SKM-1 (cell line): ENCODE measurements around the gene SLC7A9.

Experiments
- DNase-seq: peaks from one replicate; lab custom pipeline; 2025; ENCODE audit not compliant: unreplicated experiment; lab: John Stamatoyannopoulos, UW

Gene SLC7A9

DNA sequence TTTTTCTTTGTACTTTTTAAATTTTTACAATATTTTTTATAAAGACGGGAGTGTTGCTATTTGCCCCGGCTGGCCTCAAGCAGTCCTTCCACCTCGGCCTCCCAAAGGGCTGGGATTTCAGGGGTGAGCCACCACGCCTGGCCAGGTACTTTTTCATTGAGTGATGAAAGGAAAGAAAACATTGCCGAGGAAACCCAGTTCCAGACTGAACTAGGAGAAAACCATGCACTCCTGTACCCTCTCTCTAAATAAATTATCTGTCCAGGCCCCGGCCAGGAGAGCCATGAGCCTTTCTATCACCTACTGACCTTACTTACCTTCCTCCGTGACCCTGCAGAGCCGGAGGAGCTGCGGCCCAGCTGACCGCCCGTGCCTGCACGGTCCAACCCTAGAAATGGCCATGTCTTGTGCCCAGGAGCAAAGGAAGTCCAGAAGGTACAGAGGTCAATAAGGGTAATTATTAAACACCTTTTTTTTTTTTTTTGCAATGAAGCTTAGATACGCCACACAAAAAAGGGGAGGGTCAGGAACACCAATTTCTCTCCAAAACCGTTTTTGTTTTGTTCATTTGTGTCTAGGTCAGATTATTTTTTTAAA is at the start of gene SLC7A9:
TSS of gene SLC7A9 (minus strand) at position 399 of the 597 bp plus-strand sequence. CDS start 1,233 bp downstream, outside the sequence.
- DNase-seq, result no peak

DNA sequence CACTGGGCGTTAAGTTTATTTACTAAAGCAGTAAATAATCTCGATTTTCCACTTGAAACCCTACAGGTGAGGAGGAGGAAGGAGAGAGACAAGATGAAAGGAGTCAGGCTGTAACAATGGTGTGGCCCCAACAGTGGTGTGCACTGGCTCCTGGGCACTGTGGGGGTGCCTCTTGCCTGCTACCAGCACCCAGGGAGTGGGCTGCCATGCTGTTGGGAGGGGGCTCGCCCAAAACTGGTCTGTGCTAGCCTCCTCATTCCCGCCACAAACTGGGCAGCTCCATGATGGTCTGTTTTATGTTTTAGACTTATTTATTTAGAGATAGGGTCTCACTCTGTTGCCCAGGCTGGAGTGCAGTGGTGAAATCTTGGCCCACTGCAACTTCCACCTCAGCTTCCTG is 49.8 kb upstream of the SLC7A9 start:
- DNase-seq, result no peak

DNA sequence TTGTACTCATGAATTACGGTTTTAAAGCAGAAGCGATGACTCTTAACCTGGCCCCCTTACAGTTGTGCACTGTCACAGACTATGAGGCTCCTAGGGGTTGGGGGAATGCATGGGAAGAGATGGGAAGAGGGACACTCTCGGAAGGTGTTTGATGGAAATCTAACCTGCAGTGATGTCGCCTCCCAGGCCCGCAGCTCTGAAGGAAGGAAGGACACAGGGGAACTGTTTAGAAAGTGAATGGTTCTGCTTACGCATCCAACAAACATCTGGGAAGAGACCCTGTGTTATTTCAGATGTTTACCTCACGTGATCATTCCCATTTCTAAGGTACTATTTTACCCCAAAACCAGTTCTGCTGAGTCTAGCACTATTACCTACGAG is 48.0 kb upstream of the SLC7A9 start:
- no peak for DNase-seq

DNA sequence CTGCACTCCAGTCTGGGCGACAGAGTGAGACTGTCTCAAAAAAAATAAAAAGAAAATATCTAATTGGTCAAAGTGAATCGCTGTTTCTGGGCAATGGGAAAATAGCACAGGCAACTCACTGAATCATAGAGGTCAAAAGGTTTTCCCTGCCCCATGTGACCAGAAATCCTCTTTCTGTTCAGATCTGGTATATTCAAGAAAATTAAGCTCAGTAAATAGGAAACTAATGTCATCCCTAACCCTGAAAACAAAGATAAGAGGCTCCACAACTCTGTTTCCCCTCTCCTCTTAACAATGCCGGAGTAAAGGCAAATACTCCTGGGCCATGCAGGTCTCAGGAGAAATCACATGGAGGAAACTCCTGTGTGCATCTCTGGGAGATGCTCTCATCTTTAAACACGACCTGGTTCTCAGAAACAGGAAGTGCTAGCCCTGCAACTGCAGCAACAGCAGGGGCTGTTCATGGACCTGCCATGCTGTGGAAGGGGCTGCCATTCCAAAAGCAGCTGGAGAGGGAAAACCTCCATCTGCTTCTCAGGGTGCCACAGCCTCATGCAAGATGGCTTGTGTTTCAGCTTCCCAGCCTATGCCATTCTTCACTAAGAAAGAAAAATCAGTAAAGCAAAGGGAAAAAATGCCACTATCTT is 47.5 kb upstream of the SLC7A9 start:
- DNase-seq, result no peak

DNA sequence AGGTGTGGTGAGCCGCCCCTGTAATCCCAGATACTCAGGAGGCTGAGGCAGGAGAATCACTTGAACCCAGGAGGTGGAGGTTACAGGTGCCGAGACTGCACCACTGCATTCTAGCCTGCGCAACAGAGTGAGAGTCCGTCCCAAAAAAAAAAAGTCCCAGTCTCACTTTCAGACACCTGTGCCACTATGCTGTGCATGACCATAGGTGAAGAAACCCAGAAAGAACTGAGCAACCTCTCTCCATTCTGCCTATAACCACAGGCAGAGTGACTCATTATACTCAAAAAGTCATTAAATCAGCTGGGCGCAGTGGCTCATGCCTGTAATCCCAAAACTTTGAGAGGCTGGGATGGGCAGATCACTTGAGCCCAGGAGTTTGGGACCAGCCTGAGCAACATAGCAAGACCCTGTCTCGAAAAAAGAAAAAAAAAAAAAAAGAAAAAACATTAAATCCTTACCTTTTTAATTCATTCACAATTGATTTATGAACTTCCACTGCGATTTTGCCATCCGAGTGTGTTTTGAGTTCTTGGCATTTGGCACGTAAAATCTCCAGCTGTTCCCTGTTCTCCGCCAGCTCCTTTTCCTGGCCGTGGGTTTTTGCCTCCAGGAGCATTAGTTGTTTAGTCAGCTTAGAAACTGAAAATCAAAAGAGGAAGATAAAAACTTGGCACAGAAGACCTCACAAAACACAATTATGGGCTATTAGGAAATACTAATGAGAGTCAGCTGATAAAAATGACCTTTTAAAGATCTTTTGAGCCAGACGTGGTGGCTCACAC is 45.5 kb upstream of the SLC7A9 start:
- DNase-seq, result no peak

DNA sequence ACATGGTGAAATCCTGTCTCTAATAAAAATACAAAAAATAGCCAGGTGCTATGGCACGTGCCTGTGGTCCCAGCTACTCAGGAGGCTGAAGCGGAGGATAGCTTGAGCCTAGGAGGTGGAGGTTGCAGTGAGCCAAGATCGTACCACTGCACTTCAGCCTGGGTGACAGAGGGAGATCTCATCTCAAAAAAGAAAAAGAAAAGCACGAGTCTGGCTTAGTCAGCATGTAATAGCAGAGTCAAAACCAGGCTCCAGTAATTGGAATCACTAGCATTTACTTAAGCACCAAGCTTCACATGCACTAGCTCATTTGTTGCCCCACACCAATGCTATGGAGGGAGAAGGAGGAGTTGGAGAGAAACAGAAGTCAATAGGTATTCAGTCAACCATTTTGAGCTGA is 41.9 kb upstream of the SLC7A9 start:
- DNase-seq, result no peak

DNA sequence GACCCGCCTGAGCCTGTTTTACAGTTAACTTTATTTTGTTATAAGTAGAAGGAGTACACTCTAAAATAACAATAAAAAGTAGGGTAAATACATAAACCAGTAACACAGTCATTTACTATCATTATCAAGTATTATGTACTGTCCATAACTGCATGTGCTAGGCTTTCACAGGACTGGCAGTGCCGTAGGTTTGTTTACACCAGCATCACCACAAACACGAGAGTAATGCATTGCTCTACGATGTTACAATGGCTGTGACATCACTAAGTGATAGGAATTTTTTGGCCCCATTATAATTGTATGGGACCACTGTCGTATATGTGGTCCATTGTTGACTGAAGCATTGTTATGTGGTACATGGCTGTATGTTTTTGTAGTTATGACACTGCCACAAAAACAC is 41.3 kb upstream of the SLC7A9 start:
- no peak for DNase-seq

DNA sequence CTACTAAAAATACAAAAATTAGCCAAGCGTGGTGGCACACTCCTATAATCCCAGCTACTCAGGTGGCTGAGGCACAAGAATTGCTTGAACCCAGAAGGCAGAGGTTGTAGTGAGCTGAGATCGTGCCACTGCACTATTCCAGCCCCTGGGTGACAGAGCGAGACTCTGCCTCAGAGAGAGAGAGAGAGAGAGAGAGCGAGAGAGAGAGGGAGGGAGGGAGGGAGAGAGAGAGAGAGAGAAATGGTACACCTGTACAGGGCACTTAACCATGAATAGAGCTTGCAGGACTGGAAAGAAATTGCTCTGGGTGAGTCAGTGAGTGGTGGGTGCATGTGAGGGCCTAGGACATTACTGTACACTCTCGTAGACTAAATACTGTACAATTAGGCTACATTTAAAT is 40.5 kb upstream of the SLC7A9 start:
- DNase-seq, result no peak

DNA sequence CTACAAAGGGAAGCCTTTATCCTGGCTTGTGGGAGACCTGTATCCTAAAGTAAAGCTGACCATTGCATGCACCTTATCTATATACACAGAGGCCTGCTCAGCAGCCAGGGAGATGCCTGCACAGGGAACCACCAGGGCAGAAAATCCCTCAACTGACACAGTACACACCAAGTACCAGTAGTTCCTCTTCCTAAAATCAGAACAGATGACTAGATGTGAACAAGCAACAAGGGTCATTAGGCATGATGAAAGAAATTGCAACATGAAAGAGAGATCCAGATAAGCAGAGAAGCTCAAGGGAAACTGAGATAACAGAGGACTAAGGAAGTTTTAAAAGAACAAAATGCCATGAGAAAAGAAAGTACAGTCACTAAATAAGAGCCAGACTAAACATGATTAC is 39.7 kb upstream of the SLC7A9 start:
- no peak for DNase-seq

DNA sequence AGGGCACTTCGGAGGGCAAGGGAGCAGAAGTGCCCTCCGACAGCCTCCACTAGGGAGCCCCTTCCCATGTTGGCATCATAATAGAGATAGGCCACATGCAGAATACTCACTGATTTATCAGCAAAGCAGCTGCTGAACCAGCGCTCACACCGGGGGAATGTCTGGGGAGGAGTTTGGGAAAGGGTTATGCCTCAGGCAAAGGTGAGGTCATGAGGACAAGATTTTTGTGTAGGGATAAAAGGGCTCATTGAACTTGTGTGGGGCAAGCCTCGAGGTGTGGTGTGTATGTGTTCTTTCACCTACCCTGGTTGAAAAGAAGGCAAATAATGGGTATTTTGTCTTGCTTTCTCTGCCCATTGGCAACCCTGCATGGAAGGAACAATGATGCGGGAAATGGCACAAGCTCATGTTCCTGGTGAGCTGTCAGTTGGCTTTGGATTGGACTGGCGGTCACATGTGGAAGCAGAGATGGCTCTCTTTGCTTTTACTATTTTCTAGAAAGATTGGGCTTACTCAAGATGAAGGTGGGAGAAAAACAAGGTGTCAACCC is 39.1 kb upstream of the SLC7A9 start:
- DNase-seq, result no peak

DNA sequence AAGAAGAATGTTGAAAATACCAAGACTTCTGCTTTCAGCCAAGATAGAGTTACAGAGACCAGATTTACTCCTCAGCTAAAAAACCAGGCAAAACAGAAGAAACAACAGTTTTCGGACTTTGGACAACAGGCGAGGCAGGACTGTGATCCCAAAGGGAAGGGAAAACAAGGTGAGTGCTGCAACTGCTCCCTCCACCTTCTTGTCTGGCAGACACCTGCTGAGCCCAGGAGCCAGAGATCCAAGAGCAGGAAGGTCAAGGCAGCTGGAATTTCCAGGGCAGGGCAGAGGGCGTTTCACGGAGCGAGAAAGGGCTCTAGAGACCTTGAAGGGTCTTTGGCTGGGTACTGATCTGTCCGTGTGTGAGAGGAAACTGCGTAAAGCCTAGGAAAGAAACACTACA is 32.9 kb upstream of the SLC7A9 start:
- no peak for DNase-seq

DNA sequence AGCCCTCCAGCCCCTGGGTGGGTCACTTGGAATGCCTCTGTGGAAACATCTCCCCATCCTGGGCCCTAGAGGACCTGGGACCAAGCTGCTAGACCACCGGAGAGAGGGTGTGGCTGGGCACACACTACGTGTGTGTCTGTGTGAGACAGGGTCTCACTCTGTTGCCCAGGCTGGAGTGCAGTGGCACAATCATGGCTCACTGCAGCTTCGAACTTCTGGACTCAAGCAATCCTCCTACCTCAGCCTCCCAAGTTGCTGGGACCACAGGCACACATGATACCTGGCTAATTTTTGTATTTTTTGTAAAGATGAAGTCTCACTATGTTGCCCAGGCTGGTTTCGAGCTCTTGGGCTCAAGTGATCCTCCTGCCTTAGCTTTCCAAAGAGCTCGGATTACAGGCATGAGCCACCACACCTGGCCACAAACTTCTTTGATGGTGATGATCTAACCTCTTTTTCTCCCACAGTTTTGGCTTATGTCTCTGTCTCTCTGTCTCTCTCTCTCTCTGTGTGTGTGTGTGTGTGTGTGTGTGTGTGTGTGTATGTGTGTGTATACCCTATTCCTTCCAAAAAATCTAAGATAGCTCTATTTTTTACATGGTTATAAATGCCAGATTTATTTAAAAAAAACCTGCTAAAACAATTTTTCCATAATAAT is 32.1 kb upstream of the SLC7A9 start:
- DNase-seq, result no peak

DNA sequence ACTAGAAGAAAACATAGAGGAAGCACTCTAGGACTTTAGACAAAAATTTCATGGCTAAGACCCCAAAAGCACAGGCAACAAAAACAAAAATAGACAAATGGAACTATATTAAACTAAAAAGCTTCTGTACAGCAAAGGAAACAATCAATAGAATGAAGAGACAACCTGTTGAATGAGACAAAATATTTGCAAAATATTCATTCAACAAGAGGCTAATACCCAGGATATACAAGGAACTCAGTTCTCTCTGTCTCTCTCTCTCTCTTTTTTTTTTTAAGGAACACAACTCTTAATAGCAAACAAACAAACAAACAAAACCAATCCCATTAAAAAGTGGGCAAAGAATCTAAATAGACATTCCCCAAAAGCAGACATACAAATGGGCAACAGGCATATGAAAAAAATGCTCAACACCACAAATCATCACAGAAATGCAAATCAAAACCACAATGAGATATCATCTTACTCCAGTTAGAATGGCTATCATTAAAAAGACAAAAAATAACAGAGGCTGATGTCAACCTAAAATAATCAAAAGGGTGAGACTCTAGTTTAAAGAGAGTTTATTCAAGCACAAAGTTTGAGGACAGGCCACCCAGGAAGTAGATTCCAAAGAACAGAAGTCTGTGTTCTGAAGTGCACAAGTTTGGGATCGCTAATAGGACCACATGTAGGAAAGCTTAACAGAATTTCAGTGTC is 27.1 kb upstream of the SLC7A9 start:
- no peak for DNase-seq

DNA sequence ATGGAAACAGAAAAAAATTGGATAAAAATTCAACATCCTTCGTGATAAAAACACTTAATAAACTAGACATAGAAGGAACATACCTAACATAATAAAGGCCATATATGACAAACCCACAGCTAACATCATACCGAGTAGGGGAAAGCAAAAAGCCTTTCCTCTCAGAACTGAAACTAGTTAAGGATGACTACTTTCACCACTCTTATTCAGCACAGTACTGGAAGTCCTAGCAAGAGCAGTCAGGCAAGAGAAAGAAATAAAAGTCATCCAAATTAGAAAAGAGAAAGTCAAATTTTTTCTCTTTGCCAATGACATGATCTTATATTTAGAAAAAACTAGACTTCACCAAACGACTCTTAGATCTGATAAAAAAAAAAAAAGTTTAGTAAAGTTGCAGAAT is 25.8 kb upstream of the SLC7A9 start:
- no peak for DNase-seq

DNA sequence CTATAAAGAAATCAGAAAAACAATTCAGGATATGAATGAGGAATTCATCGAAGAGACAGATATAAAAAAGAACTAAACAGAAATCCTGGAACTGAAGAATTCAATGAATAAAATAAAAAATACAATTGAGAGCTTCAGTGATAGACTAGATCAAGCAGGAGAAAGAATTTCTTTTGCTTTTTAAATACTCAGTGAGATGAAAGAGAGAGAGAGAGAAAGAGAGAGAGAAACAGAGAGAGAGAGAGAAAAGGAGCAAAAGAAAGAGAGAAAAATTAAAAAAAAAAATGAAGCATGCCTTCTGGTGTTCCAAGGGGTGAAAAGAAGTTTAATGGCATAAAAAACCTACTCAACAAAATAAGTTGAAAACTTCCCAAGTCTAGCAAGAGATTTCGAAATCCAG is 22.0 kb upstream of the SLC7A9 start:
- no peak for DNase-seq

DNA sequence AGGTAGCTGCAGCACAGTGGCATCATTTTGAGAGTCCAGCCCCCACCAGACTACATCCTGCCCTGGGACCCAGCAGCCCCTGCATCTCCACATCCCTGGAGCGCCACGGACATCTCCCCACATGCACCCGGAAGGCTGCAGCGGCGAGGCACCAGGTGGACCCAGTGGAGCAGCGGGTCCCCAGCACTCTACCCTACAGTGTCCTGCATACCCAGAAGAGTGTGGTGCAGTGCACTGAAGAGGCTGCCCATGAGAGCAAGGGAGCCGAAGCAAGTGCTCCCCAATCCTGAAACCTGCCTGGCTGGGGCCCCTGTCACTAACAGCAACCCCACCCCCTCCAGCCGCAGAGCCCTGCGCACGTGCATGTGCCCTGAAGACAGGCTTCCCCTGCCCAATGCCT is 21.3 kb upstream of the SLC7A9 start:
- no peak for DNase-seq

DNA sequence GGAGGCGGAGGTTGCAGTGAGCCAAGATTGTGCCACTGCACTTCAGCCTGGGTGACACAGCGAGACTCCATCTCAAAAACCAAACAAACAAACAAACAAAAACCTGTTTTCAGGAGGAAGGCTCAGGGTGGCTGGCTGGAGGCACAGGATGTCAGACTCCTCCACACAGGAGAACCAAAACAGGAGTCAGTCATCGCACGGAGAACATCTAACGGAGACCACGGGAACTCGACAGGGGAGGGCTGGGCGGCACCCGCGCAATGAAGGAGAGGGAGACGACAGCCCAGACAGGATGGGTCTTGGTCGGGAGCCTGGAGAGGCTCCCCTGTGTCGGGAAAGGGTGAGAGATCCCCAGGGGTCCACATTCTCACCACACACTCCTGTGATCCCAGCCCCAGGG is 20.8 kb upstream of the SLC7A9 start:
- DNase-seq, result no peak

DNA sequence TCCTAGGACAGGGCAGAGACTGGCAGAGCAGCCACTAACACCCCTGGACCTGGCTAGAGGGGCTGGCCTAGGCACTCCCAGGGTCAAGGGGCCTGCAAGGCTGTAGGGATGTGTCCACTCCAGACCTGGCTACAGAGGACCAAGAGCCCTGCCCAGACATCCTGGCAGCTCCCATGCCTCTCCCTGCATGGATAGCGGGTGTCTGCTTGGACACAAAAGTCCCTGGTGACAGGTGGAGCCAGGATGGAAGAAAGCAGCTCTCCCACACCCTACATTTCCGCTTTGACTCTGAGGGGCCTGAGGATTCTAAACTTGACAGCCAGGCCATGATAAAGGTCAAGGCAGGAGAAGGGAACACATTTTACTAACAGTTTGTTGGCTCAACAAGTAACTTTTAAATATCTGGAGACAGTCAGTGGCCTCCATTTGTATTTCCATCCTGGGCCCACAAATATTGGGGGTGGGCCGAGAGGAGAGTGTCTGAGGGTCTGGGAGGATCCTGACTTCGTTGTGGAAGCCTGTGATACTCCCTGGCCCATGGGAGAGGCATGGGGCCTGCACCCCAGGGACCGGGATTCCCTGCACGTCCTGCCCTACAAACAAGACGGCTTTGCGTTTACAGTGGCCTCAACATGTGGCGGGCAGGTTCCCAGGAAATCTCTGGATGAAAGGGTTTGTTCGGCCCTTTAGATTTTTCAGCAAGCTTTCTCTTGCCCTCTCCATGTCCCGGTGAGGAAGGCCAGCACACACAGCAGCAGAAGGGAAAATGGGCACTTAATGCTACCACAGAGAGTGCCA is 19.8 kb upstream of the SLC7A9 start:
- no peak for DNase-seq

DNA sequence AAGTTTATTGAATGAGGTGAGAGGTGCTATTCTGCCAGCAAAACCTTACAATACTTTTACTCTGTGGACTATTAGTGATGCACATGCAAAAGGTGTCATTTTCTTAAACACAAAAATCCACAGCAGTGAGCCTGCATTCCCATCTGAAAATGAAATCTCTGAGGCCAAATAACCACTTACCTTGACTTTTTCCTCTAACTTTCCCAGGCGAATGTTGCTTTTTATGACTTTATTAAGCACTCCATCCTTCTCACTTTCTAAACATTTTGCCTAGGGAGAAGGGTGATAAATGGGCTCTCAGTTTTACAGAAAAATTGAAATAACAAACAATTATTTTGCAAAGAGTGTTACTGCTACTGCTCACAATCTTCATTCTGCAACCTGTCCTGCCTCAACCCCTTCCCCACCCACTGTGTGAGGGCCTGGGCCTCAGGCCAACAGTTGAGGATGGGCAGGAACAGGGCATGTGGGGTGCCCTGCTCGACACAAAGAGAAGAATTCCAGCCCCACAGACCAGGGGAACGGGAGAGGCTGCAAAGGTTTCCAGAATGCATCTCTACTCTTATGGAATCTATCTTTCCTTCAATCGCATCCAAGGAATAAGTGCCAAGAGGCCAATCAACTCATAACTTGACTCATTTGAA is 18.1 kb upstream of the SLC7A9 start:
- no peak for DNase-seq

DNA sequence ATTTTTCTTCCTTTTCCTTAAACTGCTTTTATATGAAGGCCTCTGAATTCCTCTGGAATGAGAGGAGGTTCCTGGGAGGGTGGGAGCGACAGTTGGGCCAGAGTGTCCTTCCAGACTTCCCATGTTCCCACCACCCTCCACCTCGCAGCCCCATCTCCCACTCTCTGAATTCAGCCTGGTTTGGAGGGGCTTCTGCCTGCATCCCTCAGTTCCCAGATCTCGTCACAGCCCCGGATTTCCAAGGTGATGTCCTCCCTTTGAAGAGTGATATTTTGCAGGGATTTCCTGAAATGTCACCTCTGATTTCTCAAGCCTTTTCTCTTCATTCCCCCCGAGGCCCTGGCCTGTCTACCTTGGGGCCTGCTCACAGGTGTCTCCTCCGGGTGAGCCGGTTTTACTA is 16.7 kb upstream of the SLC7A9 start:
- DNase-seq, result no peak
